HG03469 (cell line): Measurements from ENCODE around the gene LDLRAD3.

Source experiments
- ATAC-seq: cut with Tn5 transposase; IDR thresholded peaks from one replicate; pipeline ENCODE4 v1.9.1; 2021; ENCODE audit warnings: mild to moderate bottlenecking, moderate library complexity, moderate number of reproducible peaks; ENCODE audit not compliant: unreplicated experiment

The LDLRAD3 gene

GRCh38 chr11:36253238-36253637 lies 309.4 kb downstream of the LDLRAD3 start:
- ATAC-seq, result no peak

- no peak for ATAC-seq
Observed at GRCh38 chr11:36254713-36255112, 310.9 kb downstream of the LDLRAD3 start.

- no peak for ATAC-seq
Observed at GRCh38 chr11:36257351-36257750, 313.5 kb downstream of the LDLRAD3 start.

- ATAC-seq, result no peak
Observed at GRCh38 chr11:36258730-36259360, 315.0 kb downstream of the LDLRAD3 start.

- ATAC-seq, result no peak
Observed at GRCh38 chr11:36261094-36261493, 317.2 kb downstream of the LDLRAD3 start.

GRCh38 chr11:36264011-36264972 lies 320.4 kb downstream of the LDLRAD3 start:
- no peak for ATAC-seq

- no peak for ATAC-seq
Observed at GRCh38 chr11:36264973-36265344, 321.1 kb downstream of the LDLRAD3 start.

- ATAC-seq, result peak; percentile 54
Observed at GRCh38 chr11:36265793-36266628, 322.1 kb downstream of the LDLRAD3 start.

GRCh38 chr11:36266767-36267166 lies 322.9 kb downstream of the LDLRAD3 start:
- ATAC-seq, result no peak

GRCh38 chr11:36268337-36268985 lies 324.6 kb downstream of the LDLRAD3 start:
- ATAC-seq, result no peak

GRCh38 chr11:36270701-36271100 lies 326.8 kb downstream of the LDLRAD3 start:
- no peak for ATAC-seq

GRCh38 chr11:36271794-36272407 lies 328.0 kb downstream of the LDLRAD3 start:
- no peak for ATAC-seq

- ATAC-seq, result no peak
Observed at GRCh38 chr11:36273110-36273509, 329.2 kb downstream of the LDLRAD3 start.

- ATAC-seq, result no peak
Observed at GRCh38 chr11:36274414-36274813, 330.6 kb downstream of the LDLRAD3 start.

- ATAC-seq, result no peak
Observed at GRCh38 chr11:36278531-36279282, 334.8 kb downstream of the LDLRAD3 start.

- ATAC-seq, result no peak
Observed at GRCh38 chr11:36280531-36280930, 336.7 kb downstream of the LDLRAD3 start.
